ENCODE results near the gene LHX3. TPM values are rescaled to one million over a fixed set of nuclear protein-coding genes. Genes with fewer than 3 reads are reported as not detected.

Gene LHX3
- total RNA-seq, 1 donor from 2014 or later = not detected

DNA sequence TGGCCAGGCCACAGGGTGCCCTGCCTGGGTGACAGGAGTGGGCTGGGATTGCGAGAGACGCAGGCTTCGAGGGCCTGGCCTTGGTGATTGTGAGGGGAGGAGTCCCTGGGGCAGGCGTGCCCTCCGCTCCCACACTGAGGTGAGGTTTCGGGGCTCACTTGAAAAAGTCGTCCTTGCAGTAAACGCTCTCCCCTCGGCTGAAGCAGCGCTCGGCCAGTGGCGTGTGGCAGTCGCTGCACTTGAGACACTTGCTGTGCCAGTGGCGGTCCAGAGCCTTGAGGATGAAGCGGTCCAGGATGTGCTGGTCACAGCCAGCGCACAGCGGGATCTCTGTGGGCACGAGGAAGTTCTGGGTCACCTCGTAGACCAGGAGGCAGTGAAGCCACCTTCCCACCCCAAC is 4.5 kb downstream of the LHX3 start:
- DNase-seq (ENCODE audit: low spot score) = no peak
- Mint-ChIP-seq H3K27me3 (ENCODE audit: unreplicated experiment) (peaks cover 18% of the 10 kb centered on the region), H3K4me1 (ENCODE audit: unreplicated experiment) (no peaks in the 10 kb centered on the region), H3K36me3 (ENCODE audit: low read depth, unreplicated experiment) (no peaks in the 10 kb centered on the region), H3K4me3 (ENCODE audit: unreplicated experiment) (no peak overlapping the region), H3K27ac (ENCODE audit: unreplicated experiment) (no peak overlapping the region), H3K9me3 (ENCODE audit: unreplicated experiment) (no peaks in the 10 kb centered on the region)
- TF ChIP-seq, protein P1, sequence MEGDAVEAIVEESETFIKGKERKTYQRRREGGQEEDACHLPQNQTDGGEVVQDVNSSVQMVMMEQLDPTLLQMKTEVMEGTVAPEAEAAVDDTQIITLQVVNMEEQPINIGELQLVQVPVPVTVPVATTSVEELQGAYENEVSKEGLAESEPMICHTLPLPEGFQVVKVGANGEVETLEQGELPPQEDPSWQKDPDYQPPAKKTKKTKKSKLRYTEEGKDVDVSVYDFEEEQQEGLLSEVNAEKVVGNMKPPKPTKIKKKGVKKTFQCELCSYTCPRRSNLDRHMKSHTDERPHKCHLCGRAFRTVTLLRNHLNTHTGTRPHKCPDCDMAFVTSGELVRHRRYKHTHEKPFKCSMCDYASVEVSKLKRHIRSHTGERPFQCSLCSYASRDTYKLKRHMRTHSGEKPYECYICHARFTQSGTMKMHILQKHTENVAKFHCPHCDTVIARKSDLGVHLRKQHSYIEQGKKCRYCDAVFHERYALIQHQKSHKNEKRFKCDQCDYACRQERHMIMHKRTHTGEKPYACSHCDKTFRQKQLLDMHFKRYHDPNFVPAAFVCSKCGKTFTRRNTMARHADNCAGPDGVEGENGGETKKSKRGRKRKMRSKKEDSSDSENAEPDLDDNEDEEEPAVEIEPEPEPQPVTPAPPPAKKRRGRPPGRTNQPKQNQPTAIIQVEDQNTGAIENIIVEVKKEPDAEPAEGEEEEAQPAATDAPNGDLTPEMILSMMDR (IDR thresholded peaks at IDR 0.05; ENCODE audit: unreplicated experiment) = no peak

DNA sequence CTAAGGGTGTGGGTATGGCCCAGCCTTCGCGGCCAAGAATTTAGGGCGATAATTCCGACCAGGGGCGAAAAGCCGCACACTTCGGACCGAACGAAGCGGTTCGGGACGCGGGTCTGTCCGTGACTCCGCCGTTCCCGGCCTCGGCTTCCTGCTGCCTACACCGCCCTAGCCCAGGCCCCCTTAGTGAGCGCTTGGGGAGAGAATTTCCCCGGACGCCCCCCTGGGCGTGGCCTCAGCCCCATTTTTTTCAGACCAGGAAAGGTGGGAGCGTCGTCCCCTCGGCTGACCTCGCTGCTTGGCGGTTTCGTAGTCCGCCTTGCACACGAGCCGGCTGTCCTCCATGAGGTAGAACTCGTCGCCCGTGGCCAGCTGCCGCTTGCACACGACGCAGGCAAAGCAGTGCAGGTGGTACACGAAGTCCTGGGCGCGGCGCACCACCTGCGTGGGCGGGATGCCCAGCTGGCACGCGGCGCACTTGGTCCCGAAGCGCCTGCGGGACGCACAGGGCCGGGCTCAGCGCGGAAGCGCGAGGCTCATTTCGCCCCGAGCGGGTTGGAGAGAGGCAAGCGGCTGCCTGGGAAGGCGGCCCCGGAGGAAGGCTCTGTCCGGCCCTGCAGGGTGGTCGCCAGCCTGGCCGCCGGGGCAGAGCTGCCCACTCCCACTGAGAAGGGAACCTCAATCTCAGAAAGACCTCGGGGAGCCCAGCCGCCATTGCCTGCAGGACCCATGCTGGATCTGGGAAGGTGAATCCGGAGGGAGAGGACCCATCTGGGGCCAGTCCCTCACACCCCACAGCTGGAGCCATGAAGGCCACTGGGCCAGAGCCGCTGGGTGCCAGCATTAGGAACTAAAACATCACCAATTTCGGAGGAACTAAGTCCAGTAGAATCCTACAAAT is 5.3 kb downstream of the LHX3 start:
- Mint-ChIP-seq H3K27me3 (ENCODE audit: unreplicated experiment) (peaks cover 17% of the 10 kb centered on the region), H3K4me3 (ENCODE audit: unreplicated experiment) (no peak overlapping the region), H3K36me3 (ENCODE audit: low read depth, unreplicated experiment) (no peaks in the 10 kb centered on the region), H3K9me3 (ENCODE audit: unreplicated experiment) (no peaks in the 10 kb centered on the region), H3K4me1 (ENCODE audit: unreplicated experiment) (no peaks in the 10 kb centered on the region), H3K27ac (ENCODE audit: unreplicated experiment) (no peak overlapping the region)
- TF ChIP-seq, protein P1 (IDR thresholded peaks at IDR 0.05; ENCODE audit: unreplicated experiment) = no peak
- DNase-seq (ENCODE audit: low spot score) = no peak

DNA sequence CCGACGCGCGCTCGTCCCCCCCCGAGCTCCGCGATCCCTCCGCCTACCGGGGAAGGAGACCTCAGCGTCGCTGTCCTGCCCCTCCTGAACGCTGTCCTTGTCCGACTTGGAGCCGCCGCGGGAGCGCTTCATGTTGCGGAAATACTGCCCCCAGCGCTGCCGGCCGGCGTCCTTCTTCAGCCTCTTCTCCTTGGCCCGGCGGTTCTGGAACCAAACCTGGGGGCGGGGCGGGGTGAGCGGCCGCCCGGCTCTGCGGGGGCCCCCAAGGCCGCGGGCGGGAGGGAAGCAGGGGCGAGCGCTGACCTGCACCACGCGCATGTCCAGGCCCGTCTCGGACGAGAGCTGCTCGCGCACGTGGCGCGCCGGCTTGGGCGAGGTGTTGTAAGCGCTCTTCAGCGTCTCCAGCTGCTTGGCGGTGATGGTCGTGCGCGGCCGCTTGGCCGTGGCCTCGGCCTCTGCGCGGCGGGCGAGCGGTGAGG is 6.3 kb downstream of the LHX3 start:
- Mint-ChIP-seq H3K27ac (ENCODE audit: unreplicated experiment) (no peak overlapping the region), H3K27me3 (ENCODE audit: unreplicated experiment) (peaks cover 16% of the 10 kb centered on the region), H3K36me3 (ENCODE audit: low read depth, unreplicated experiment) (no peaks in the 10 kb centered on the region), H3K9me3 (ENCODE audit: unreplicated experiment) (no peaks in the 10 kb centered on the region), H3K4me1 (ENCODE audit: unreplicated experiment) (no peaks in the 10 kb centered on the region), H3K4me3 (ENCODE audit: unreplicated experiment) (no peak overlapping the region)
- TF ChIP-seq, protein P1 (IDR thresholded peaks at IDR 0.05; ENCODE audit: unreplicated experiment) = no peak
- DNase-seq (ENCODE audit: low spot score) = no peak

DNA sequence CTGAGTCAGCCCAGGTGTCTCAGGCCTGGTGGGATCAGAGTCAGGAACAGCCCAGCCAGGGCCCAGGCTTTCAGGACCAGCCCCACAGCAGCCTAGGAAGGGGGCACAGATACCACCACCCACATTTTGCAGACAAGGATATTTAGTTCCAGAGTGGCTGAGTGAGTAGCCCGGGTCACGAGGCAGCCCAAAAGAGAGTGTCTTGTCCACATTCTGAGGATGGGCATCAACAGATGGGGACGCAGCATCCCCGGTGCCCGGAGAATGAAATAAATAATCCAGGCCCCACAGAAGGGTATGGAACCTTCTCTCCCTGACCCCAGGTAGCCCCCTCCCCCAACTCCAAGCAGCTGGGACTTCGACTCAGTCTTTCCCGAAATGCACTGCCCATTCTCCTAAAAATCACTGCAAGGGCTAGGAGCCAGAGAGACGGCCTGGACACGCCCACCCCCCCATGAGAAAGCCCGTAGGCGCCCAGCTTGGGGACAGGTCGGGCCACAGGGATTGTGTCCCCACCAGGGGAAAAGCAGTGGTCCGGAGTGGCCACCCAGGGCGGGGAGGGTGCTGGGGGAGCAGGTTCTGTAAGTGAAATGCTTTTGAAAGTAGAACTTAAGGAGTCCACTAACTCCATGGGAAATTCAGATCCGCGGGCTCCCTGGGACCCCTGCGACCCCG is 6.9 kb downstream of the LHX3 start:
- Mint-ChIP-seq H3K4me1 (ENCODE audit: unreplicated experiment) (no peaks in the 10 kb centered on the region), H3K4me3 (ENCODE audit: unreplicated experiment) (no peak overlapping the region), H3K27me3 (ENCODE audit: unreplicated experiment) (peaks cover 14% of the 10 kb centered on the region), H3K36me3 (ENCODE audit: low read depth, unreplicated experiment) (no peaks in the 10 kb centered on the region), H3K9me3 (ENCODE audit: unreplicated experiment) (no peaks in the 10 kb centered on the region), H3K27ac (ENCODE audit: unreplicated experiment) (no peak overlapping the region)
- TF ChIP-seq, protein P1 (IDR thresholded peaks at IDR 0.05; ENCODE audit: unreplicated experiment) = no peak
- DNase-seq (ENCODE audit: low spot score) = no peak
